ENCODE results near the gene PRTFDC1.
"Not testable (repeated sequence)": the region's sequence is repeated elsewhere in the genome, so short reads cannot be mapped to it uniquely, and the experiment has no call there.

Gene PRTFDC1

GRCh38 chr10:24930427-24930826 is 22.0 kb downstream of the PRTFDC1 start:
- no peak for DNase-seq (ENCODE audit: low spot score)

- DNase-seq (ENCODE audit: low spot score), result no peak
These were observed 22.5 kb downstream of the PRTFDC1 start for GRCh38 chr10:24929904-24930303.

- DNase-seq (ENCODE audit: low spot score), result no peak
These were observed 23.3 kb downstream of the PRTFDC1 start for GRCh38 chr10:24929056-24929544.

GRCh38 chr10:24928163-24928562 is 24.2 kb downstream of the PRTFDC1 start:
- DNase-seq (ENCODE audit: low spot score), result no peak

- no peak for DNase-seq (ENCODE audit: low spot score)
These were observed 25.8 kb downstream of the PRTFDC1 start for GRCh38 chr10:24926557-24926956.

GRCh38 chr10:24925799-24926198 is 26.6 kb downstream of the PRTFDC1 start:
- DNase-seq (ENCODE audit: low spot score), result no peak

GRCh38 chr10:24924483-24924882 is 27.9 kb downstream of the PRTFDC1 start:
- DNase-seq (ENCODE audit: low spot score), result not testable (repeated sequence)

GRCh38 chr10:24922222-24922868 is 30.1 kb downstream of the PRTFDC1 start:
- not testable (repeated sequence) for DNase-seq (ENCODE audit: low spot score)

- DNase-seq (ENCODE audit: low spot score), result peak; percentile 29
These were observed 31.2 kb downstream of the PRTFDC1 start for GRCh38 chr10:24920907-24921881.

- DNase-seq (ENCODE audit: low spot score), result not testable (repeated sequence)
These were observed 32.2 kb downstream of the PRTFDC1 start for GRCh38 chr10:24920192-24920591.

GRCh38 chr10:24919629-24920028 is 32.8 kb downstream of the PRTFDC1 start:
- DNase-seq (ENCODE audit: low spot score), result not testable (repeated sequence)

GRCh38 chr10:24917979-24918378 is 34.4 kb downstream of the PRTFDC1 start:
- no peak for DNase-seq (ENCODE audit: low spot score)

- DNase-seq (ENCODE audit: low spot score), result no peak
These were observed 34.9 kb downstream of the PRTFDC1 start for GRCh38 chr10:24917493-24917892.

GRCh38 chr10:24916365-24916764 is 36.0 kb downstream of the PRTFDC1 start:
- no peak for DNase-seq (ENCODE audit: low spot score)

GRCh38 chr10:24915304-24915703 is 37.1 kb downstream of the PRTFDC1 start:
- DNase-seq (ENCODE audit: low spot score), result no peak

- no peak for DNase-seq (ENCODE audit: low spot score)
These were observed 38.3 kb downstream of the PRTFDC1 start for GRCh38 chr10:24914148-24914547.

- no peak for DNase-seq (ENCODE audit: low spot score)
These were observed 40.2 kb downstream of the PRTFDC1 start for GRCh38 chr10:24912215-24912614.

- no peak for DNase-seq (ENCODE audit: low spot score)
These were observed 41.4 kb downstream of the PRTFDC1 start for GRCh38 chr10:24911029-24911428.

GRCh38 chr10:24910574-24910973 is 41.8 kb downstream of the PRTFDC1 start:
- no peak for DNase-seq (ENCODE audit: low spot score)

- DNase-seq (ENCODE audit: low spot score), result no peak
These were observed 43.5 kb downstream of the PRTFDC1 start for GRCh38 chr10:24908793-24909423.

- DNase-seq (ENCODE audit: low spot score), result no peak
These were observed 44.5 kb downstream of the PRTFDC1 start for GRCh38 chr10:24907956-24908355.

GRCh38 chr10:24906372-24906771 is 46.0 kb downstream of the PRTFDC1 start:
- no peak for DNase-seq (ENCODE audit: low spot score)

All from iPS-NIHi11 (cell line).